Ovary (tissue), 3 donors: ENCODE data around the gene HSDL2.

Experiments
- CTCF ChIP-seq, 3 donors: fragments of 450-650 bp in 2 of 3; fragments of 200-600 bp in 1 of 3; IDR thresholded peaks; one replicate each; pipeline versions ENCODE4 v1.5.1 to v1.8.0; 2016 to 2022; ENCODE audit warnings: antibody characterized with exemption in 3 of 3, mild to moderate bottlenecking in 1 of 3
- EP300 ChIP-seq: sonication (generic); formaldehyde crosslinking; IDR thresholded peaks from one replicate; pipeline ENCODE4 v1.6.1; 2017; ENCODE audit warnings: antibody characterized with exemption
- POLR2A ChIP-seq: fragments of 450-650 bp; IDR thresholded peaks from one replicate; pipeline ENCODE4 v1.6.1; 2017; ENCODE audit warnings: antibody characterized with exemption, mild to moderate bottlenecking, moderate library complexity
- donor health status: DM: no; HTN: no; CAD: no.

GRCh38 chr9:112339886-112340285, 40.0 kb upstream of the HSDL2 start:
- TF ChIP-seq CTCF (IDR thresholded peaks at IDR 0.05) (no peak), POLR2A (no peak), EP300 (no peak)
